CD4-positive, alpha-beta T cell (primary cell): Measurements from ENCODE around the gene RABIF. TPM values are rescaled to one million over a fixed set of nuclear protein-coding genes. Genes with fewer than 3 reads are reported as not detected.

Experiments
- ATAC-seq: fragments of 200-7000 bp; cut with Tn5 transposase; one replicate; pipeline ENCODE4 v1.10.0; 2022; ENCODE audit warnings: mild to moderate bottlenecking; ENCODE audit not compliant: poor library complexity
- CTCF ChIA-PET: fragments of 350-600 bp; sonication (Branson Sonifier 250); formaldehyde crosslinking; loops from one replicate; lab custom pipeline; 2021; ENCODE audit warnings: antibody characterized with exemption, inconsistent platforms; lab: Charles Lee
- POLR2A ChIA-PET: fragments of 350-600 bp; sonication (Branson Sonifier 250); formaldehyde crosslinking; loops from one replicate; lab custom pipeline; 2021; ENCODE audit warnings: antibody characterized with exemption, inconsistent platforms; lab: Charles Lee
- DNase-seq, 14 experiments: peaks; one replicate each; pipeline ENCODE4 v3.0.0-alpha.2; 2013 to 2020; ENCODE audit warnings: mixed read lengths in 2 of 14
- H3K27ac ChIP-seq, 2 donors: one replicate each; pipeline versions ENCODE4 v1.5.1 to v1.7.0; 2013; ENCODE audit warnings: low read length in 2 of 2, low read depth in 1 of 2, mild to moderate bottlenecking in 1 of 2
- H3K27me3 ChIP-seq, 2 experiments: 1 replicate in 1 of 2; 2 replicates in 1 of 2; pipeline versions ENCODE4 v1.6.1 to v1.7.0; 2013; ENCODE audit warnings: low read length in 2 of 2, control low read depth in 1 of 2, mild to moderate bottlenecking in 1 of 2, moderate library complexity in 1 of 2; ENCODE audit not compliant: insufficient read depth in 2 of 2, control insufficient read depth in 1 of 2
- H3K36me3 ChIP-seq: one replicate; pipeline ENCODE4 v1.6.1; 2013; ENCODE audit warnings: low read length, control low read depth; ENCODE audit not compliant: insufficient read depth
- H3K4me1 ChIP-seq: one replicate; pipeline ENCODE4 v1.6.1; 2013; ENCODE audit warnings: low read length, control low read depth; ENCODE audit not compliant: insufficient read depth
- H3K4me3 ChIP-seq: one replicate; pipeline ENCODE4 v1.5.1; 2013; ENCODE audit warnings: mild to moderate bottlenecking, low read length, moderate library complexity
- H3K9me3 ChIP-seq, 2 experiments: 1 replicate in 1 of 2; 2 replicates in 1 of 2; pipeline versions ENCODE4 v1.6.1 to v1.7.0; 2013; ENCODE audit warnings: low read length in 2 of 2, mild to moderate bottlenecking in 2 of 2, control low read depth in 1 of 2, moderate library complexity in 1 of 2; ENCODE audit not compliant: control insufficient read depth in 1 of 2, insufficient read depth in 1 of 2
- H3K27ac Mint-ChIP-seq: one replicate; pipeline ENCODE4 v1.8.0; 2020; ENCODE audit warnings: mixed read lengths
- H3K27me3 Mint-ChIP-seq: one replicate; pipeline ENCODE4 v1.8.0; 2021; ENCODE audit warnings: mixed read lengths
- H3K36me3 Mint-ChIP-seq: one replicate; pipeline ENCODE4 v1.8.0; 2021; ENCODE audit warnings: low read depth, mixed read lengths
- H3K4me1 Mint-ChIP-seq: one replicate; pipeline ENCODE4 v1.8.0; 2021; ENCODE audit warnings: low read depth, mixed read lengths
- H3K4me3 Mint-ChIP-seq: one replicate; pipeline ENCODE4 v1.8.0; 2020; ENCODE audit warnings: mild to moderate bottlenecking, mixed read lengths
- H3K9me3 Mint-ChIP-seq: one replicate; pipeline ENCODE4 v1.8.0; 2020; ENCODE audit warnings: mixed read lengths
- CTCF ChIP-seq: fragments of 200-600 bp; IDR thresholded peaks from one replicate; pipeline ENCODE4 v1.8.0; 2022; ENCODE audit warnings: antibody characterized with exemption, mild to moderate bottlenecking
- intact Hi-C, 2 experiments: fragments of 100-400 bp; cut with DNase I in 1 of 2; cut with micrococcal nuclease in 1 of 2; formaldehyde crosslinking; loops; one replicate each; pipeline versions ENCODE4 v1.15.1 to v1.9.0; 2023 to 2025; cut with DNase I, micrococcal nuclease
- total RNA-seq, 174 experiments: library from RNA in 2 of 174; stranded (reverse) in 2 of 174; gene quantifications; one replicate each; pipeline ENCODE4 v1.2.3 and lab custom pipeline; 2021 to 2026

Gene RABIF
- total RNA-seq, 2 experiments from 2014 or later, result 9.1 to 9.2 TPM

- Histone ChIP-seq H3K9me3 (no peaks in the 10 kb centered on the region), H3K27ac (no peak overlapping the region), H3K36me3 (peaks cover 29% of the 10 kb centered on the region), H3K4me3 (no peak overlapping the region), H3K4me1 (no peaks in the 10 kb centered on the region), H3K27me3 (no peaks in the 10 kb centered on the region)
- Mint-ChIP-seq H3K4me3 (no peak overlapping the region), H3K4me1 (peaks cover 18% of the 10 kb centered on the region), H3K9me3 (no peaks in the 10 kb centered on the region), H3K27me3 (no peaks in the 10 kb centered on the region), H3K27ac (no peak overlapping the region), H3K36me3 (peaks cover 69% of the 10 kb centered on the region)
- no peak for TF ChIP-seq CTCF
- ChIA-PET POLR2A (no interaction called here), CTCF (no interaction called here)
- no peak for DNase-seq
- no peak for ATAC-seq
- intact Hi-C loops, result loop anchor here in 1 of 2 experiments (10.0 kb wide), 2 partner anchors 736 to 984 kb away; partner anchors contain the start of genes ARL8A and SNRPE
These were observed 7.9 kb downstream of the RABIF start for GRCh38 chr1:202880961-202881460.

GRCh38 chr1:202880062-202880461 lies 8.9 kb downstream of the RABIF start:
- POLR2A ChIA-PET, result no interaction called here
- ATAC-seq, result no peak
- no peak for DNase-seq
- H3K36me3 Mint-ChIP-seq, result peaks cover 66% of the 10 kb centered on the region
- H3K4me3 ChIP-seq, result no peak overlapping the region
- H3K9me3 ChIP-seq, result no peaks in the 10 kb centered on the region
- CTCF ChIA-PET, result no interaction called here
- intact Hi-C loops, result loop anchor here in 1 of 2 experiments (10.0 kb wide), 2 partner anchors 735 to 985 kb away; partner anchors contain the start of genes ARL8A and SNRPE
- H3K27me3 ChIP-seq, result no peaks in the 10 kb centered on the region
- no peaks in the 10 kb centered on the region for H3K4me1 ChIP-seq
- H3K9me3 Mint-ChIP-seq, result no peaks in the 10 kb centered on the region
- no peak overlapping the region for H3K27ac ChIP-seq
- no peaks in the 10 kb centered on the region for H3K27me3 Mint-ChIP-seq
- peaks cover 29% of the 10 kb centered on the region for H3K36me3 ChIP-seq
- no peak overlapping the region for H3K27ac Mint-ChIP-seq
- no peak overlapping the region for H3K4me3 Mint-ChIP-seq
- peaks cover 15% of the 10 kb centered on the region for H3K4me1 Mint-ChIP-seq
- TF ChIP-seq CTCF, result no peak

- no peaks in the 10 kb centered on the region for H3K9me3 ChIP-seq
- H3K4me3 ChIP-seq, result no peak overlapping the region
- Mint-ChIP-seq H3K4me3 (no peak overlapping the region), H3K4me1 (peaks cover 13% of the 10 kb centered on the region), H3K36me3 (peaks cover 65% of the 10 kb centered on the region), H3K27me3 (no peaks in the 10 kb centered on the region), H3K27ac (no peak overlapping the region), H3K9me3 (no peaks in the 10 kb centered on the region)
- CTCF ChIA-PET, result interaction anchor here (0.6 kb wide), 1 partner anchor 102 kb away, joined by 3 read pairs; no protein-coding TSS in a partner anchor
- H3K27me3 ChIP-seq, result no peaks in the 10 kb centered on the region
- H3K36me3 ChIP-seq, result peaks cover 29% of the 10 kb centered on the region
- no peaks in the 10 kb centered on the region for H3K4me1 ChIP-seq
- POLR2A ChIA-PET, result no interaction called here
- TF ChIP-seq CTCF, result no peak
- no peak for DNase-seq
- ATAC-seq, result no peak
- no peak overlapping the region for H3K27ac ChIP-seq
- intact Hi-C loops, result no loop called here
These were observed 9.8 kb downstream of the RABIF start for GRCh38 chr1:202879128-202879527.
